OCI-LY7 (cell line): ENCODE results near the gene ESRRG. TPM values are rescaled to one million over a fixed set of nuclear protein-coding genes. Genes with fewer than 3 reads are reported as not detected.
"Not testable (repeated sequence)": the region's sequence is repeated elsewhere in the genome, so short reads cannot be mapped to it uniquely, and the experiment has no call there.

Experiments used
- BruUV-seq: library from RNA; stranded (reverse); fragments of 400-500 nt; replicated peaks from 2 replicates; lab custom pipeline; 2021; lab: Mats Ljungman, UMichigan
- CTCF ChIA-PET: fragments of 300-600 bp; sonication (Branson Sonifier 250); formaldehyde crosslinking; loops from one replicate; lab custom pipeline; 2022; ENCODE audit warnings: antibody characterized with exemption; ENCODE audit not compliant: unreplicated experiment; lab: Charles Lee
- POLR2A ChIA-PET: fragments of 300-600 bp; sonication (Branson Sonifier 250); formaldehyde crosslinking; loops from one replicate; lab custom pipeline; 2022; ENCODE audit warnings: antibody characterized with exemption; lab: Charles Lee
- DNase-seq: peaks from one replicate; pipeline ENCODE4 v3.0.0-alpha.2; 2015; ENCODE audit warnings: low spot score
- H2AFZ ChIP-seq: fragments of 200-600 bp; sonication (generic), shearing (Covaris generic); 2 replicates; pipeline ENCODE4 v1.6.1; 2014; ENCODE audit warnings: mild to moderate bottlenecking, antibody characterized with exemption, low read length, moderate library complexity
- H3K27ac ChIP-seq: fragments of 200-600 bp; sonication (generic); 2 replicates; pipeline ENCODE4 v1.5.1; 2014; ENCODE audit warnings: mixed run types, low read depth, mild to moderate bottlenecking, moderate library complexity, low read length, inconsistent platforms; ENCODE audit not compliant: poor library complexity, severe bottlenecking
- H3K36me3 ChIP-seq: fragments of 200-600 bp; sonication (generic); 2 replicates; pipeline ENCODE4 v1.6.1; 2014; ENCODE audit warnings: mild to moderate bottlenecking, antibody characterized with exemption, low read length, moderate library complexity, mixed read lengths; ENCODE audit not compliant: insufficient read depth
- H3K4me1 ChIP-seq: fragments of 200-600 bp; sonication (generic); 2 replicates; pipeline ENCODE4 v1.5.1; 2014; ENCODE audit warnings: mild to moderate bottlenecking, low read length; ENCODE audit not compliant: insufficient read depth, poor library complexity, severe bottlenecking
- H3K4me2 ChIP-seq: fragments of 200-600 bp; sonication (generic); 2 replicates; pipeline ENCODE4 v1.6.1; 2014; ENCODE audit warnings: mild to moderate bottlenecking, low read length
- H3K4me3 ChIP-seq: fragments of 200-600 bp; sonication (generic); 2 replicates; pipeline ENCODE4 v1.5.1; 2014; ENCODE audit warnings: mild to moderate bottlenecking, low read depth, low read length; ENCODE audit not compliant: poor library complexity, severe bottlenecking
- H3K79me2 ChIP-seq: fragments of 200-600 bp; sonication (generic); 2 replicates; pipeline ENCODE4 v1.6.1; 2016; ENCODE audit warnings: low read depth, mild to moderate bottlenecking, low read length, moderate library complexity, mixed read lengths; ENCODE audit not compliant: insufficient read depth
- H3K9me2 ChIP-seq: fragments of 200-600 bp; sonication (generic); 2 replicates; pipeline ENCODE4 v1.6.1; 2016; ENCODE audit warnings: mild to moderate bottlenecking, low read length, mixed read lengths; ENCODE audit not compliant: insufficient read depth
- H3K9me3 ChIP-seq: fragments of 200-600 bp; sonication (generic); 2 replicates; pipeline ENCODE4 v1.6.1; 2014; ENCODE audit warnings: mild to moderate bottlenecking, mixed run types, low read length, mixed read lengths
- H4K20me1 ChIP-seq: fragments of 200-600 bp; sonication (generic); 2 replicates; pipeline ENCODE4 v1.6.1; 2014; ENCODE audit warnings: mild to moderate bottlenecking, antibody characterized with exemption, low read length, moderate library complexity, mixed read lengths; ENCODE audit not compliant: insufficient read depth
- EZH2phosphoT487 ChIP-seq: fragments of 200-600 bp; sonication (generic); IDR thresholded peaks from 2 replicates; pipeline ENCODE4 v1.6.1; 2018; ENCODE audit warnings: low read depth, borderline replicate concordance, mild to moderate bottlenecking, mixed run types, antibody characterized with exemption, low read length, moderate library complexity, mixed read lengths
- intact Hi-C: fragments of 100-400 bp; cut with micrococcal nuclease; formaldehyde crosslinking; loops from one replicate; pipeline ENCODE4 v1.10.0; 2022; ENCODE audit not compliant: unreplicated experiment
- total RNA-seq, 2 experiments: library from RNA; depleted of rRNA in 1 of 2; stranded (reverse); fragments of >200 nt in 1 of 2; shearing (Covaris generic) in 1 of 2; gene quantifications; 2 replicates each; pipeline ENCODE4 v1.2.3, GENCODE V29; 2014 to 2022
- TF ChIP-seq, protein P1 (sequence below): fragments of 200-600 bp; sonication (generic); conservative IDR thresholded peaks from 2 replicates; pipeline ENCODE4 v1.5.1; 2014; ENCODE audit warnings: mild to moderate bottlenecking, antibody characterized with exemption, low read length, moderate library complexity, mixed read lengths

ESRRG gene
- total RNA-seq, 2 experiments from 2014 or later, result not detected

DNA sequence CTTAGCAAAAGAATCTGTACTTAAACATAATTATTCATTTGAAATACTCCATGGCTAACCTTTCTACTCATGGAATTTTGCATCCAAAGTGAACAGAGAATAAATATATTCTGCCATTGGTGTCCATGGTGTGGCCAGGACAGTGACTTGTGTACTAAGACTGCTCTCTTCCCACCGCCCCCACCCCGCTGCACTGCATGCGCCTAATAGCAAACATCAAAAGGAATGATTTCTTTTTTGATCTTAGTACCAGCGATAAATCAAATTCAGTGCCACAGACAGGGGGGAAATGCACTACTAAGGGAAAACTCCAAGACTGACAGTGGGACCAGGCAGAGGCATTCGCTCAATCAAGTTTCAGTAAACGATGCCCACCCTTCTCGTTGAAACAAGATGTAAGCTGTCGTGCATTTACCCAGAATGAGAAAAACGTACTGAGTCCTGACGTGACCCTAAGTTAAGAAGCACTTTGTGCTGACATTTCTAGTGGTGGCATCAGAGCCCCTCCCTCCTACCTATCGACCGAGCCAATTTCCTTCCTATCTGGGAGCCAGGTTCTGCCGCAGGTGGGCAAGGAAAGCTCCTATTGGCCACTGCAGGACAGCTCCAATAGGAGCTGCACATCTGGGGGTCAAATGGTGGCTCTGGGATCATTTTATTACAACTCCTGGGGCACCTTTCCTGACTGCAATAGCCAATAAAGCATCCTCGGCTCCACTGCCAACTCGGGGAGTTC lies 12.5 kb downstream of the ESRRG start:
- DNase-seq, result no peak
- Histone ChIP-seq H4K20me1 (no peaks in the 10 kb centered on the region), H2AFZ (no peak overlapping the region), H3K9me2 (no peaks in the 10 kb centered on the region), H3K4me1 (no peaks in the 10 kb centered on the region), H3K4me2 (no peak overlapping the region), H3K79me2 (no peaks in the 10 kb centered on the region), H3K9me3 (no peaks in the 10 kb centered on the region), H3K4me3 (no peak overlapping the region), H3K36me3 (no peaks in the 10 kb centered on the region), H3K27ac (no peak overlapping the region)
- no peak for TF ChIP-seq EZH2phosphoT487
- TF ChIP-seq, protein P1, sequence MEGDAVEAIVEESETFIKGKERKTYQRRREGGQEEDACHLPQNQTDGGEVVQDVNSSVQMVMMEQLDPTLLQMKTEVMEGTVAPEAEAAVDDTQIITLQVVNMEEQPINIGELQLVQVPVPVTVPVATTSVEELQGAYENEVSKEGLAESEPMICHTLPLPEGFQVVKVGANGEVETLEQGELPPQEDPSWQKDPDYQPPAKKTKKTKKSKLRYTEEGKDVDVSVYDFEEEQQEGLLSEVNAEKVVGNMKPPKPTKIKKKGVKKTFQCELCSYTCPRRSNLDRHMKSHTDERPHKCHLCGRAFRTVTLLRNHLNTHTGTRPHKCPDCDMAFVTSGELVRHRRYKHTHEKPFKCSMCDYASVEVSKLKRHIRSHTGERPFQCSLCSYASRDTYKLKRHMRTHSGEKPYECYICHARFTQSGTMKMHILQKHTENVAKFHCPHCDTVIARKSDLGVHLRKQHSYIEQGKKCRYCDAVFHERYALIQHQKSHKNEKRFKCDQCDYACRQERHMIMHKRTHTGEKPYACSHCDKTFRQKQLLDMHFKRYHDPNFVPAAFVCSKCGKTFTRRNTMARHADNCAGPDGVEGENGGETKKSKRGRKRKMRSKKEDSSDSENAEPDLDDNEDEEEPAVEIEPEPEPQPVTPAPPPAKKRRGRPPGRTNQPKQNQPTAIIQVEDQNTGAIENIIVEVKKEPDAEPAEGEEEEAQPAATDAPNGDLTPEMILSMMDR, result no peak
- ChIA-PET POLR2A (no interaction called here), CTCF (no interaction called here)
- intact Hi-C loops, result no loop called here
- BruUV-seq, result no TSS peak

DNA sequence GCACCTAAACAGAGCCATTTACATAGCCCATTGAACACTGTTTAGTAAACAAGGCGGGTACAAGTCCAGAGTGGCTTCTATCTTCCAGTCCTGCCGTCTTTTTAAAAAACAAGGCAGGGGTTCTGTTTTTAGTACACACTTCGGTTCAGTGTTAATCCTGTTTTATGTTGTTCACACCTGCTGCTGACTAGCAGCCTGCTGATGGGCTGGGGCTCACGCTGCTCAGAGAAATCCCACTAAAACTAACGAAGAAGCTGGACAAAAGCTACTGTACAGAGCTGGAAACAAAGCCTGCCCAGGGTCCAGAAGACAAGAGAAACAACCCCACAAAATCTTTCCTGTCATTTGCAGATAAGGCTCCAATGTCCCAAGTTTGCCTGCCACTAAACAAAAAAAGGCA lies 13.2 kb downstream of the ESRRG start:
- BruUV-seq, result no TSS peak
- ChIA-PET POLR2A (no interaction called here), CTCF (no interaction called here)
- H3K4me3 ChIP-seq, result no peak overlapping the region
- TF ChIP-seq, protein P1, result no peak
- no peak for TF ChIP-seq EZH2phosphoT487
- no peak for DNase-seq
- H3K79me2 ChIP-seq, result no peaks in the 10 kb centered on the region
- H4K20me1 ChIP-seq, result no peaks in the 10 kb centered on the region
- no peak overlapping the region for H3K27ac ChIP-seq
- no peaks in the 10 kb centered on the region for H3K36me3 ChIP-seq
- no peak overlapping the region for H3K4me2 ChIP-seq
- H3K9me2 ChIP-seq, result no peaks in the 10 kb centered on the region
- no peaks in the 10 kb centered on the region for H3K9me3 ChIP-seq
- no peak overlapping the region for H2AFZ ChIP-seq
- H3K4me1 ChIP-seq, result no peaks in the 10 kb centered on the region
- intact Hi-C loops, result no loop called here

DNA sequence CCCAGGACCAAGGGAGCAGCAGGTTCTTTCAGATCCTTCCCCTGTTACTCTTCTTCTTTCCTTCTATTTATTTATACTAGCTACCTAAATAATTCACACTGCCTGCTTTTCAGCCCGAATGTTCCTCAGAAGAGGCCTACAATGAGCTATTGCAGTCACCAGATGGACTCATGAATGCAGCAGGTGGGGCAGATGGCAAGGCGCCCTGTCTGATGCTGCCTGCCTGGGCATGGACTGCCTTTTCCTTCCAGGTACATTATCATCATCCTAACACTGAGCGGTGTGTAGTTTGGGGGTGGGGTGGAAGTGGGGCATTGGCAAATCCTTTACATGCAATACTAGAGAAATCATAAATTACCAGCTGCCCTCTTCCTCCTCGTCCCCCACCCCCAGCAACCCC lies 17.6 kb downstream of the ESRRG start:
- no peaks in the 10 kb centered on the region for H3K79me2 ChIP-seq

DNA sequence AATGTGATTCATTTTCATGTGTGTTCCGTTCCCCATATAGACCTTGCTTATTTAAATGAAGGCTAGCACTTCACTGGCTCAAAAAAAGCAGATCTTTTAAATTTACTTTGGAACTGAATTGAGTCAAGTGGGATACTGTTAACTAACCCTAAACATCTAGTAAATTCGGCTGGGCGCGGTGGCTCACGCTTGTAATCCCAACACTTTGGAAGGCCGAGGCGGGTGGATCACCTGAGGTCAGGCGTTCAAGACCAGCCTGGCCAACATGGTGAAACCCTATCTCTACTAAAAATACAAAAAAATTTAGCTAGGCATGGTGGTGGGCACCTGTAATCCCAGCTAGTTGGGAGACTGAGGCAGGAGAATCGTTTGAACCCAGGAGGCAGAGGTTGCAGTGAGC lies 19.2 kb downstream of the ESRRG start:
- H3K36me3 ChIP-seq, CTCF ChIA-PET, H3K4me3 ChIP-seq, BruUV-seq, H3K27ac ChIP-seq, H3K79me2 ChIP-seq, H3K4me2 ChIP-seq, H3K4me1 ChIP-seq, H4K20me1 ChIP-seq, intact Hi-C loops, POLR2A ChIA-PET, DNase-seq, H2AFZ ChIP-seq, H3K9me3 ChIP-seq, H3K9me2 ChIP-seq: not testable (repeated sequence)

More for the DNA sequence above, 17.6 kb downstream of the ESRRG start:
- intact Hi-C loops, result no loop called here
- BruUV-seq, result no TSS peak
- Histone ChIP-seq H3K4me2 (no peak overlapping the region), H3K36me3 (no peaks in the 10 kb centered on the region), H2AFZ (no peak overlapping the region), H3K9me2 (no peaks in the 10 kb centered on the region), H3K4me3 (no peak overlapping the region), H3K27ac (no peak overlapping the region), H4K20me1 (no peaks in the 10 kb centered on the region), H3K9me3 (no peaks in the 10 kb centered on the region), H3K4me1 (peaks cover 7% of the 10 kb centered on the region)
- TF ChIP-seq, protein P1, result no peak
- no peak for TF ChIP-seq EZH2phosphoT487
- ChIA-PET POLR2A (interaction anchor here (0.6 to 0.8 kb wide), 2 partner anchors 15 to 47 kb away, joined by 4 to 5 read pairs; no protein-coding TSS in a partner anchor), CTCF (no interaction called here)
- no peak for DNase-seq
